Measurements from ENCODE around the gene TGFBR1.
A peak's percentile ranks its signal among the peaks of the same experiment; 100 is the strongest.

The TGFBR1 gene

GRCh38 chr9:99169982-99170761 is 65.3 kb downstream of the TGFBR1 start:
- DNase-seq (ENCODE audit: low spot score): no peak
- TF ChIP-seq CTCF (IDR thresholded peaks at IDR 0.05; ENCODE audit: extremely low read depth, missing control alignments): no peak

GRCh38 chr9:99171225-99172123 is 66.6 kb downstream of the TGFBR1 start:
- no peak for DNase-seq (ENCODE audit: low spot score)
- TF ChIP-seq CTCF (IDR thresholded peaks at IDR 0.05; ENCODE audit: extremely low read depth, missing control alignments): no peak

- DNase-seq (ENCODE audit: low spot score): no peak
- TF ChIP-seq CTCF (IDR thresholded peaks at IDR 0.05; ENCODE audit: extremely low read depth, missing control alignments): no peak
Measured at GRCh38 chr9:99172124-99173091, 67.5 kb downstream of the TGFBR1 start.

DNA sequence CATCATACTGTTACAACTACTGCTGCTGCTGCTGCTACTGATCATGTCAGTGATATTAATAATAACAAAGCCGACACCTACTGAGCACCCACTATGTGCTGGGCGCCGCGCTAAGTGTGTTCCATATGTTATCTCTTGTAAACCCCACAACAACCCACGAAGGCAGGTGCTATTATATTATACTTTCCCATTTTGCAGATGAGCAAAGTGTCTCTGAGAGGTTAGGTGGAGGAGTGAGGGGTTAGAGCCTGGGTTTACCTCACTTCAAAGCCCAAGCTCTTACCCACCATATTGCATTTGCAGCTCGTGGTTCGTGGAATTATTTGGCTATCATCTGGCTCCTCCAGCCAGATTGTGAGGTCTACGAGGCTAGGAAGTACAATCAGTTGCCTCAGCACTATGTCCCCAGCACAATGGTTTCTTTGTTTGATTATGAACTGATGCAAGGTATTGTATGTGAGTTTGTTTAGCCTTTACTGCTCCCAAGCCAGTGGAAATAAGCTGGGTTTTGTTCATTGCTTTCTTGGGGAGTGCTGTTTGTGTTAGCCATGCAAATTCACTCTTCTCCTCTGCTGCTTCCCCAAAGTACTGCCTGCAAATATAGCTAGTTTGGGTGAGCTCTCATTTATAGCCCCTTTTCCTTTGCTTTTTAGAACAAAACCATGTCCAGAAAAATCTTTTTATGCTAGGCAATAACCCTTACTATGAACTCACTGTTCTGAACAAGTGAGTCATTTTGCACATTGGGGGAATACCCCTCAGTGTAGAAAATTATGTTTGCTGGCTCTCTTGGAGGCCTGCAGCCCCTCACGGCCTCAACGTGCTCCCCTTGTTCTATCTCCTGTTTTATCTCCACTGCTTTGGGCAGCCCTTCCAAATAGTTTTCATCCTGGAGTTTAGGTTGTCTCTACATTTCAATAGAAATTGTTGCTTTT is 68.9 kb downstream of the TGFBR1 start:
- TF ChIP-seq CTCF (IDR thresholded peaks at IDR 0.05; ENCODE audit: extremely low read depth, missing control alignments): no peak
- DNase-seq (ENCODE audit: low spot score): peak; percentile 34

GRCh38 chr9:99176527-99177013 is 71.7 kb downstream of the TGFBR1 start:
- TF ChIP-seq CTCF (IDR thresholded peaks at IDR 0.05; ENCODE audit: extremely low read depth, missing control alignments): no peak
- DNase-seq (ENCODE audit: low spot score): no peak

All from GM20000 (cell line).